OCI-LY1 (cell line): Measurements from ENCODE around the gene KCNT1.

Source experiments
- H2AFZ ChIP-seq: fragments of 200-600 bp; sonication (generic), shearing (Covaris generic); 2 replicates; pipeline ENCODE4 v1.6.0; 2014; ENCODE audit warnings: antibody characterized with exemption, mild to moderate bottlenecking, low read length
- H3F3A ChIP-seq: fragments of 200-600 bp; sonication (generic), shearing (Covaris generic); 2 replicates; pipeline ENCODE4 v1.6.0; 2014; ENCODE audit warnings: mild to moderate bottlenecking, antibody characterized with exemption, low read length, moderate library complexity; ENCODE audit not compliant: insufficient read depth
- H3K27ac ChIP-seq: fragments of 200-600 bp; sonication (generic); 2 replicates; pipeline ENCODE4 v1.5.1; 2014; ENCODE audit warnings: low read length, mixed run types, mild to moderate bottlenecking, low read depth; ENCODE audit not compliant: poor library complexity, severe bottlenecking
- H3K27me3 ChIP-seq: fragments of 200-600 bp; sonication (generic); 2 replicates; pipeline ENCODE4 v1.6.0; 2014; ENCODE audit warnings: antibody characterized with exemption, mild to moderate bottlenecking, low read length, moderate library complexity; ENCODE audit not compliant: insufficient read depth
- H3K36me3 ChIP-seq: fragments of 200-600 bp; sonication (generic); 2 replicates; pipeline ENCODE4 v1.6.1; 2014; ENCODE audit warnings: mild to moderate bottlenecking, antibody characterized with exemption, low read length, moderate library complexity, mixed read lengths; ENCODE audit not compliant: insufficient read depth
- H3K4me1 ChIP-seq: fragments of 200-600 bp; sonication (generic); 2 replicates; pipeline ENCODE4 v1.5.1; 2014; ENCODE audit warnings: mild to moderate bottlenecking, low read length, moderate library complexity; ENCODE audit not compliant: insufficient read depth, severe bottlenecking
- H3K4me2 ChIP-seq: fragments of 200-600 bp; sonication (generic), shearing (Covaris generic); 2 replicates; pipeline ENCODE4 v1.6.1; 2014; ENCODE audit warnings: low read length
- H3K4me3 ChIP-seq: fragments of 200-600 bp; sonication (generic); 2 replicates; pipeline ENCODE4 v1.5.1; 2014; ENCODE audit warnings: low read length, low read depth, mild to moderate bottlenecking, mixed read lengths; ENCODE audit not compliant: poor library complexity, severe bottlenecking
- H3K79me2 ChIP-seq: fragments of 200-600 bp; shearing (Covaris generic); 2 replicates; pipeline ENCODE4 v1.6.1; 2016; ENCODE audit warnings: mixed run types, low read length, mixed read lengths; ENCODE audit not compliant: insufficient read depth
- H3K9ac ChIP-seq: fragments of 200-600 bp; sonication (generic), shearing (Covaris generic); 2 replicates; pipeline ENCODE4 v1.6.1; 2014; ENCODE audit warnings: mild to moderate bottlenecking, low read length, mixed read lengths
- H3K9me2 ChIP-seq: fragments of 200-600 bp; sonication (generic), shearing (Covaris generic); 2 replicates; pipeline ENCODE4 v1.6.1; 2014; ENCODE audit warnings: low read depth, mild to moderate bottlenecking, low read length, mixed read lengths
- H3K9me3 ChIP-seq: fragments of 200-600 bp; shearing (Covaris generic); 2 replicates; pipeline ENCODE4 v1.6.1; 2014; ENCODE audit warnings: low read length, mixed read lengths
- H4K20me1 ChIP-seq: fragments of 200-600 bp; sonication (generic), shearing (Covaris generic); 2 replicates; pipeline ENCODE4 v1.6.0; 2016; ENCODE audit warnings: mild to moderate bottlenecking, low read length; ENCODE audit not compliant: insufficient read depth
- CTCF ChIP-seq: fragments of 200-600 bp; sonication (generic), shearing (Covaris generic); IDR thresholded peaks from 2 replicates; pipeline ENCODE4 v1.5.1; 2017; ENCODE audit warnings: mild to moderate bottlenecking, antibody characterized with exemption, low read length, moderate library complexity, mixed read lengths
- EZH2 ChIP-seq: fragments of 200-600 bp; sonication (generic), shearing (Covaris generic); IDR thresholded peaks from 2 replicates; pipeline ENCODE4 v1.8.0; 2017; ENCODE audit warnings: borderline replicate concordance, mixed run types, mild to moderate bottlenecking, antibody characterized with exemption, low read length, moderate library complexity, mixed read lengths

Gene KCNT1

GRCh38 chr9:135765416-135765815, 63.4 kb downstream of the KCNT1 start:
- no peak overlapping the region for H3K27ac ChIP-seq
- no peaks in the 10 kb centered on the region for H3K9me3 ChIP-seq
- H3K79me2 ChIP-seq = no peaks in the 10 kb centered on the region
- TF ChIP-seq CTCF (no peak), EZH2 (no peak)
- H3K4me2 ChIP-seq = no peak overlapping the region
- H3K4me1 ChIP-seq = no peaks in the 10 kb centered on the region
- no peaks in the 10 kb centered on the region for H3K36me3 ChIP-seq
- no peaks in the 10 kb centered on the region for H3F3A ChIP-seq
- H3K9ac ChIP-seq = no peak overlapping the region
- no peaks in the 10 kb centered on the region for H3K9me2 ChIP-seq
- no peak overlapping the region for H3K4me3 ChIP-seq
- H2AFZ ChIP-seq = no peak overlapping the region
- 0 out of 2 replicates have a peak, but pooled peaks cover 3% of the 10 kb centered on the region for H3K27me3 ChIP-seq
- H4K20me1 ChIP-seq = no peaks in the 10 kb centered on the region

- no peaks in the 10 kb centered on the region for H3F3A ChIP-seq
- H3K9me2 ChIP-seq = no peaks in the 10 kb centered on the region
- no peak overlapping the region for H3K27ac ChIP-seq
- no peak overlapping the region for H3K4me2 ChIP-seq
- no peaks in the 10 kb centered on the region for H3K4me1 ChIP-seq
- no peak overlapping the region for H3K9ac ChIP-seq
- H3K9me3 ChIP-seq = no peaks in the 10 kb centered on the region
- TF ChIP-seq CTCF (no peak), EZH2 (no peak)
- H4K20me1 ChIP-seq = no peaks in the 10 kb centered on the region
- H3K36me3 ChIP-seq = no peaks in the 10 kb centered on the region
- no peak overlapping the region for H3K4me3 ChIP-seq
- 0 out of 2 replicates have a peak, but pooled peaks cover 3% of the 10 kb centered on the region for H3K27me3 ChIP-seq
- H2AFZ ChIP-seq = no peak overlapping the region
- H3K79me2 ChIP-seq = no peaks in the 10 kb centered on the region
Observed at GRCh38 chr9:135766251-135766650, 64.3 kb downstream of the KCNT1 start.

GRCh38 chr9:135766707-135767106, 64.7 kb downstream of the KCNT1 start:
- H3K4me3 ChIP-seq = no peak overlapping the region
- H3K9me3 ChIP-seq = no peaks in the 10 kb centered on the region
- H3K4me2 ChIP-seq = no peak overlapping the region
- H4K20me1 ChIP-seq = no peaks in the 10 kb centered on the region
- no peaks in the 10 kb centered on the region for H3F3A ChIP-seq
- no peak overlapping the region for H3K27ac ChIP-seq
- H3K9ac ChIP-seq = no peak overlapping the region
- H3K79me2 ChIP-seq = no peaks in the 10 kb centered on the region
- no peaks in the 10 kb centered on the region for H3K4me1 ChIP-seq
- no peak for TF ChIP-seq CTCF
- TF ChIP-seq EZH2 = no peak
- no peaks in the 10 kb centered on the region for H3K9me2 ChIP-seq
- no peaks in the 10 kb centered on the region for H3K36me3 ChIP-seq
- 0 out of 2 replicates have a peak, but pooled peaks cover 3% of the 10 kb centered on the region for H3K27me3 ChIP-seq
- no peak overlapping the region for H2AFZ ChIP-seq
